ENCODE data around the gene RNU11.
"Not testable (repeated sequence)": the region's sequence is repeated elsewhere in the genome, so short reads cannot be mapped to it uniquely, and the experiment has no call there.

RNU11 gene

DNA sequence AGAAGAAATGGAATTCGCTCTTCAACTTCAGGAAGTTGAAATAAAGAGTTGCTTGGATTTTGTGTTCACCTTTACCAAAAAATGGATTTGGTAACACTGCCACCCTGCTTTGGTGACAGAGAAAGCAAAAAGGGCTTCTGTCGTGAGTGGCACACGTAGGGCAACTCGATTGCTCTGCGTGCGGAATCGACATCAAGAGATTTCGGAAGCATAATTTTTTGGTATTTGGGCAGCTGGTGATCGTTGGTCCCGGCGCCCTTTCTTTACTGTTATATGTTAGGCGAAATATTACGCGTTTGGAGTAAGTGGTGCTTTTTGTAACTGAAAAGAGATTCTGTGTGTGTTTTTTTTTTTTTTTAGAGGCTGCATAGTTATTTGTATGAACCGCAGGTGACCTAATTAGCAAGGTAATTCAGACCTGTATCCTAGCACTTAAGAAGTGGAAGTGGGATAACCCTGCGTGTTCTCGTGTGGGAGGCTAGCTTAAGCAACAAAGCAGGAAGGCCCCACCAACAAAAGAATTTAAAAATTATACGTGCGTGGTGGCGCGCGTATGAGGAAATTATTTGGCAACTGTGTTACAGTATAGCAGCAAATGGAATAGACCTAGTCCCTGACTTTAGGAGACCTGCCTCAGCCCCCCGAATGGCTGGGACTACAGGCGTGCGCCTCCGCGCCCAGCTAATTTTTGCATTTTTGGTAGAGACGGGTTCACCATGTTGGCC lies at the start of gene RNU11:
Gene RNU11 (plus strand): TSS at position 127 of the 725 bp plus-strand sequence.
- DNase-seq, result peak; percentile 82

DNA sequence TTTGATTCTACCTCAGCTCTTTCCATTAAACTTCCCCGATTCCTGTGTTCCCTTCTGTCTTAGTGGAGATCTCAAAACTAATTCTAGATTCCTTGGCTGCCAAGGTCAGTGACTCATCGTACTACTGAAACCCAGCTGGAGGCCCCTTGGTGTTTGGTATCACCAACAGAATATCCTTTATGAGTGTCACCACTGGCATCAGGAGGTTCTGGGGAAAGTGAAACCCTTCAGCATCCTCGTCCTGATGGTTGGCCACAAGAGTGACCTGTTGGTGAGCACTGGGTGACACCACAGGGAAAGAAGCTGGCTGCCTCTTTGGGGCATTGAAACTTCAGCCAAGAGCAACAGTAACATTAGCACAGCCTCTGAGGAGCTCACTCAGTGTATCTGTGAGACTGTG lies 46.7 kb upstream of the RNU11 start:
- no peak for DNase-seq

DNA sequence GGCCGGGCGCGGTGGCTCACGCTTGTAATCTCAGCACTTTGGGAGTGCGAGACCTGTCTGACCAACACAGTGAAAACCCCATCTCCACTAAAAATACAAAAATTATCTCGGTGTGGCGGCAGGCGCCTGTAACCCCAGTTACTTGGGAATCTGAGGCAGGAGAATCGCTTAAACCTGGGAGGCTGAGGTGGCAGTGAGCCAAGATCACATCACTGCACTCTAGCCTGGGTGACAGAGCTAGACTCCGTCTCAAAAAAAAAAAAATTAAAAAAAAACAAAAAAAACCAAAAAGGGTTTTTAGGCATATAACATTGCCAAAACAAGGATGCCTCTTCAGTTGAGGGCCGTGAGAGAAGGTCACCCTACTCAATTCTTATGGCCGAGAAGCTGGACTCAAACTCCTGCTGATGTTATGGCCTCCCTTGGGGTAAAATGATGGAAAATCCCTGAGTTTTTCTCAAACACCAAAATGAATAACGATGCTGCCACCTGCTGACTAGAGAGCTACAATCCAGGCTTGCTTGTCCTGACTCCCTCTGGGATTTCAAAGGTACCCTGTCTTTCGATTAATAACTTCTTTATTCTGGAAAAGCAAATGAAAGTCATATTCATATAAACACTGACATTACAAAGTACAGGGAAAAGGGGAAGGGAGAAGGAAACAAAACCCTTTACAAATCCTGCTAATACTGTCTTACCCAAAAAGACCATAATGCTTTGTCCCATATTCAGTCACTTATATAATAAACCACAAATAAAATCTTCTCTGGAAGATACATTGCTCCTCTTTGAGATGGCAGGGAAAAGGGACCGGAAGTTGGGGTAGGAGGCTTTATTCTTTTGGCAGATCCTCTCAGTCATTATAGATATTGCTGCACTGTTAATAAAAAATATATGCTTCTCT lies 45.6 kb upstream of the RNU11 start:
- DNase-seq, result peak; percentile 34

DNA sequence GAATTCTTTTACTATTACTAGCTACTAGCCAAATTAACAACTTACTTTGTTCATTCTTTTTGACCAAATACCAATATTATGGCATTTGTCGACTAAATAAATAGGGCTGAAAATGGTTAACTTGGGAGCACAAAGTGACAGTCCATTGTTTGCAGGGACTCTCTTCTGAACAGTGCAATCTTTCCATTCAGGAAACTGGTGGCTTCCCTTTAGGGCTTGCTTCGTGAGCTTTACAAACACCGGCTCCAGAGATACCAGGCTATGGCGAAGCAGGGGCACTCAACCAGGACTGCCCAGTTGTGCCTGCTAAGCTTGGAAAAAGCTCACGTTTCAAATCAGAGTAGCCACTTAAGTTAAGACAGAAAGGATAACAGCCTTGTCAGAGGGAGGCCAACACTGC lies 44.0 kb upstream of the RNU11 start:
- DNase-seq, result no peak

DNA sequence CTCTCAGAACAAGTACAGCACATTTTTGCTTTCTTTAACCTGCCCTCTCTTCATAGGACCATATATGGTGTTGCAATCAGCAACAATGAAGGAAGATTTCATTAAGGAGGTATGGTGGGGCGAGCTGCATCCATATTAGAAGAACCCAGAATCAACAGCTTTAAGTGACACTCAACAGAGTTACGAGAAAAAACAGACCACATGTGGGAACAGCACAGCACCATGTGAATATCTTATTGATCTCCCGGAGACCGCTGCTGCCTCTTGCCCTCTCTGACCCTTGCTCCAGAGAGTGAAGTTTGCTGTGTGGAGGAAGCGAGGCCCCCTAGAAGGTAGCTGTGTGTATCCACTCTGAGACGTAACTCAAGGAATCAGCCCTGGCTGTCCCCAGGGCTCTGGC lies 43.4 kb upstream of the RNU11 start:
- DNase-seq, result no peak

DNA sequence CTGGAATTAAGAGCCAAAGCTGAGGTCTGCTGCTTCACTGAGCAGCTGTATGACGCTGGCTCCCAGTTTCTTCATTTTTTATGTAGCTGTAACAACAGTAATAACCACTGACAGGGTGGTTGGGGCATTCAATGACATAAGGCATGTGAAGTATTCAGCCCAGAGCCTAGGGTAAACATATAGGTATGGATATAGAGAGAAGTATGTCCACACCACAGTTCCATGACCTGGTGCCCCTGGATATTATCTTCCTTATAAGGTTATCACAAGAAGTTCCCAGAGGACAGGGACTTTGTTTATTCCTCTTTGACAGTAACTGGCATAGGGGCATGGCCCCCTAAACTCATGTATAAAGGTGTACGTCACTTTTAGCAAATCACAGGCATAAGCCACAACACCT lies 41.6 kb upstream of the RNU11 start:
- no peak for DNase-seq

DNA sequence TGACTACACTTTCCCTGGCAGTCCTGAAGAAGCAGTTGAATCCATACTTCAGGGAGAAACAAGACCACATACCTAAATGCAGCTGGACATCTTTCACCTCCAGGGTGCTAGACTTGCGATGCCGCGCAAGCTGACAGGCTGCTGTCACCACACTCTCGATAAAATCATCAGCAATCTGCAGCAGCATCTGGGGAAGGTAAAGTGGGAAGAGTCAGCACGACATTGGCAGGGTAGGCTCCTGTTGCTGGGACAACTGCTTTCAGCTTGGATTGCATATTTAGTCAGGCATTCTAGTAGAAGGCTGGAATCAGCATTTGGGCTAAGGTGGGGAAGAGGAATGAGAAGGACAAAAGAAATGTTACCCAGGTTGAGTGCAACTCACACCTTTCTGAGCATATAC lies 35.2 kb upstream of the RNU11 start:
- no peak for DNase-seq

DNA sequence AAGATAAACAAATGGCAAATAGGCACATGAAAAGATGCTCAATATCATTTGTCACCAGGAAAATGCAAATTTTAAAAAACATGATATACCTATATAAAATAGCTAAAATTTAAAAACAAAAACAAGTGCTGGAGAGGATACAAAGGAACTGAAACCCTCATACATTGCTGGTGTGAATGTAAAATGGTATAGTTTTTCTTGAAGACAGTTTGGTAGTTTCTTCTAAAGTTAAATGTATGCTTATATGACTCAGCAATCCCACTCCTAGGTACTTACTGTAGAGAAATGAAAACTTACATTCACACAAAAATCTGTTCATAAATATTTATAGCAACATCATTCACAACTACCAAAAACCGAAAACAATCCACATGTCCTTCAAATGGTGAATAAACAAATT lies 16.7 kb upstream of the RNU11 start:
- DNase-seq, result no peak

DNA sequence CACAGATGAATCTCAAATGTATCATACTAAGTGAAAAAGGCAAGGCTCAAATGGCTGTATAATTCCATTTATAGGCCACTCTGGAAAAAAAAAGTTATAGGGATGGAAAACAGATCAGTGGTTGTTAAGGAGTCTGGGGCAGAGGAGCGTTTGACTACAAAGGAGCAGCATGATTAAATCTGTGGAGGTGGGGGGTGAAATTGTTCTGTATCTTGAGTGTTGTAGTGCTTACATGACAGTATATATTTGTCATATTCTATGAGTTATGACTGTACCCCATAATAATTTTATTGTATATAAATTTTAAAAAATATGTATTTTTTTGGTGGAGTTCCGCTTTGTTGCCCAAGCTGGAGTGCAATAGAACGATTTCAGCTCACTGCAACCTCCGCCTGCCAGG lies 15.8 kb upstream of the RNU11 start:
- DNase-seq, result no peak

DNA sequence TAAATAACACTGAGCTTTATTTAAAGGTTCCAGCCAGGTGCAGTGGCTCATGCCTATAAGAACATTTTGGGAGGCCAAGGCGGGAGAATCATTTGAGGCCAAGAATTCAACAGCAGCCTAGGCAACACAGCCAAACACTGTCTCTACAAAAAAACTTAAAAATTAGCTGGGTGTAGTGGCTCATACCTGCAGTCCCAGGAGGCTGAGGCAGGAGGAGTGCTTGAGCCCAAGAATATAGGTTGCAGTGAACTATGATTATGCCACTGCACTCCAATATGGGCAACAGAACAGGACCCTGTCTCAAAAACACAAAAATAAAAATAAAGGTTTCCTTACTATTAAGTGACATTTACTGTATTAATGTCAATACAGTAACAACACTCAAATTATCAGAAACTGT lies 7.6 kb upstream of the RNU11 start:
- no peak for DNase-seq

DNA sequence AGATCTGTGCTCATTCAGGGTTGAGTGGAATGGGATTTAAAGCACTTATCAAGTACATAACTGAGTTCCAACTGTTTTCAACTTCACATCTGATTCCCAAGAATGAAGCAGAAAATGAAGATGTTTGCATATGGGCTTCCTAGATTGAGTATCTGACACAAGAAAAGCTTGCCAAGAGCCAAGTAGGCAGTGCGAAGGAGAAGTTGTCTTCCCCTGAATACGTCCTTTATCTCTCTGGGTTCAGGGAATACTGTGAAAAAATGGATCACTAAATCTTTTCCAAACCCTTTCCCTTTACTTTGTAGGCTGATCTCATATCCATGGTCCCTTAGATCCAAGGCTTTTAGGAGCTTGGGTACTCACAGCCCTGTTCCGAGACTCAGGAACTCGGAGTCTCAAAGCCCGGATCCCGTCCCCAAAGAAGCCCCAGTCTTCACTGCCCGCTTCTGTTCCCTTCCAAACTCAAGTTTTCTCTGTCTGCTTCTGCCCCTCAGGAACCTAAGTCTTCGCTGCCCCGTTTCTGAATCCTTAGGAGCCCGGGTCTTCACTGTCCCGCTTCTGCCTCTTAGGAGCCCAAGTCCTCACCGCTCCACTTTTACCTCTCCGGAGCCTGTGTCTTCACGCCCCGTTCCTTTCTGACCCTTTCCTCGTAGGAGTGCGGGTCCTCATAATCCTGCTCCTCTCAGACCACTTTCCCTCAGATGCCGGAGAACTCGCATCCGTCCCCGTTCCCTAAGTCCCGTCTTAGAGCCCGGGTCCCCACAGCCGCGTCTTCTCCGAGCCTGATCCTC lies 6.1 kb upstream of the RNU11 start:
- DNase-seq, result no peak

DNA sequence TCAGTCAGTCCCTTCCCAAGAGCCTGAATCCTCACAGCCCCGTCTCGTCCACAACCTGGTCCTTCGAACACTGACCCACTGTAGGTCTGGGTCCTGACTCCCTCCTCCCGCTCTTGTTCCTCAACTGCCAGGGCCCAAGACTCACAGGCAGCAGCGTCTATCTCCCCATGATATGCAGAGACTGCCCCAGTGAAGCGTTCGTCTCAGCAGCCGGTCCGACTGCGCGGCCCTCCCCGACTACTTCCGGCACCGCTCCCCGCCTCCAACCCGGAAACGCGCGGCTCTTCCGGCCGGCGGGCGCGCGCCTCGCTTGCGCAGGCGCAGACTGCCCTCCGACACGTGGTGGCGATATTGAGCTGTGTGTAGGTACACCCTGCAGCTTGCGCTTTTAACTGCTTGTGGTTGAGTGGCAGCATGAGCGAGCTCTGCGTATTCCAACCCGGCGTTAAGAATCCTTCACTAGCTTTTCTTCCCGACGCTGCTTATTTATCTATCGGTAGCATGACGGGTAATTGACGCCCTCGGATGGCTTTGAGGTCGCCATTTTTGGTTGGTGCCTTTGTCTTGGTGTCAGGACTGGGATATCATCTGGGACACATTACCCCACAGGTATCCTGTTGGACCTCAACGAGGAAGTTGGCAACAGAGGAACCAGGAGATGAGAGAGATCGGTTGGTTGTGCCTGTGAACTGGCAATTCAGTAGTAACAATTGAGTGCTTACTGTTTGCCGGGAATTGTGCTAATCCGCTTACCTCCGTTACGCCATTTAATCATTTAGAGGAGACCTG lies 5.4 kb upstream of the RNU11 start, which contains the start of gene TAF12:
Gene TAF12 (minus strand): TSS at position 221 of the 789 bp plus-strand sequence. CDS start 20,986 bp downstream, outside the sequence.
- DNase-seq, result peak; percentile 69

DNA sequence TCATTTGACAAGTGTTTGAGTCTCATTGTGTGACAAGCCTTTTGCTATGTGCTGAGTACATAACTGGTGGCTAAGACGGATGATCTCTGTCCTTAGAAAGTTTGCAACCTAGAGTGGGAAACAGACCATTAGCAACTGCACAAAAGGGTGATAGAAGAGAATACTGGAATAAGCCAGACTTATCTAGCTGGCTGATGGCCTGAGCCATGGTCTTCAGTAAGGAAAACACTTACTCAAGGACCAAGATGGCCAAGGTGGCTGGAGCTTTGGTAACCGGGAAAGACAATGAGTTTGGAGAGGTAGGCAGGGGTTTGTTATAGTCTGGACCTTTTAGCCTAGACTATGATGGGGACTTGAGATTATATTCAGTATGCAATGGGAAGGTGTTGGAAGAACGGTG lies 3.9 kb upstream of the RNU11 start:
- no peak for DNase-seq

DNA sequence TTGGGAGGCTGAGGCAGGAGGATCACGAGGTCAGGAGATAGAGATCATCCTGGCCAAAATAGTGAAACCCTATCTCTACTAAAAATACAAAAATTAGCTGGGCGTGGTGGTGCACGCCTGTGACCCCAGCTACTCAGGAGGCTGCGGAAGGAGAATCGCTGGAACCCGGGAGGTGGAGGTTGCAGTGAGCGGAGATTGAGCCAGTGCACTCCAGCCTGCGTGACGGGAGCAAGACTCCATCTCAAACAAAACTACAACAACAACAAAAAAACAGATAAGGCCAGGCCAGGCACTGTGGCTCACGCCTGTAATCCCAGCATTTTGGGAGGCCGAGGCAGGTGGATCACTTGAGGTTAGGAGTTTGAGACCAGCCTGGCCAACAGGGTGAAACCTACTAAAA lies 3.0 kb upstream of the RNU11 start:
- not testable (repeated sequence) for DNase-seq

DNA sequence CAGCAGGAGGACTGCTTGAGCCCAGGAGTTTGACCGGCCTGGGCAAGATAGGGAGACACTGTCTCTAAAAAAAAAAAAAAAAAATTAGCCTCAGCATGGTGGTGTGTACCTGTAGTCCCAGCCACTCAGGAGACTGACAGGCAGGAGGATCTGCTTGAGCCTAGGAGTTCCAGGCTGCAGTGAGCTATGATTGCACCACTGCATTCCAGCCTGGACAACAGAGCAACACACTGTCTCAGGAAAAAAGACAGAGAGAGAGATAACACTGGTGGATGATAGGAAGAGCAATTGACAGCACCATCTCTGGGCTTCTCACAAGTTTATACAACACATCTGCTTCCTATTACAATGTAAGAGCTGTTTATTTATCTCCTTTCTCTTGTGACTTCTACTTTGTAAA lies 2.4 kb upstream of the RNU11 start:
- DNase-seq, result no peak

DNA sequence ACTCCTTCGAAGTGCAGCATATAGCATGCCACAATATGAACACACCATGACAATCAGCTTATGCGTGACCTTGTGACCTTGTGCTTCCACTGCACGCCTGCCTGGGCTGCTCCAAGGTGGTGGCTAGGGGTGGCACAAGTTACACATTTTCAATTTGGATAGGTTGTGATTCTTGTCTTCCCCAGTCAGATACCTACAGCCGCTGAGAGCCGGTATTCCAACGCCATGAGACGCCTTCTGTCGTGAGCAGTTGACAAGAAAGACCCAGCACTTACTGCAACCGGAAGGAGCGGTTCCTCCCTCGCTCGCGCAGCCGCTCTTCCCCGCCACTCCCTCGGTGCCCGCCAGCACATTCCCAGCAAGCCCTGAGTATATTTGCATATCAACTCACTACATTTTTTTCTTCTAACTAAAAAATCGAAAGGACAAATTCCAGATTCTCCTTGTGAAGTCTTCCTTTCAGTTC lies 359 bp upstream of the RNU11 start:
- DNase-seq, result peak; percentile 82

DNA sequence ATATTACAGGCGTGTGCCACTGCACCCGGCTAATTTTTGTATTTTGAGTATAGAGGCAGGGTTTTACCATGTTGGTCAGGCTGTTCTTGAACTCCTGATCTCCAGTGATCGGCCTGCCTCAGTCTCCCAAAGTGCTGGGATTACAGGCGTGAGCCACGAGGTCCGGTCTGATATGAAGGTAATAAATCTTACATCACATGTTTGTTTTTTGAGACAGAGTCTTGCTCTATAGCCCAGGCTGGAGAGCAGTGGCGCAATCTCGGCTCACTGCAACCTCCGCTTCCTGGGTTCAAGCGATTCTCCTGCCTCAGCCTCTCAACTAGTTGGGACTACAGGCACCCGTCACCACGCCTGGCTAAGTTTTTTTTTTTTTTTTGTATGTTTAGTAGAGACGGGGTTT lies 4.7 kb downstream of the RNU11 start:
- DNase-seq, result not testable (repeated sequence)

DNA sequence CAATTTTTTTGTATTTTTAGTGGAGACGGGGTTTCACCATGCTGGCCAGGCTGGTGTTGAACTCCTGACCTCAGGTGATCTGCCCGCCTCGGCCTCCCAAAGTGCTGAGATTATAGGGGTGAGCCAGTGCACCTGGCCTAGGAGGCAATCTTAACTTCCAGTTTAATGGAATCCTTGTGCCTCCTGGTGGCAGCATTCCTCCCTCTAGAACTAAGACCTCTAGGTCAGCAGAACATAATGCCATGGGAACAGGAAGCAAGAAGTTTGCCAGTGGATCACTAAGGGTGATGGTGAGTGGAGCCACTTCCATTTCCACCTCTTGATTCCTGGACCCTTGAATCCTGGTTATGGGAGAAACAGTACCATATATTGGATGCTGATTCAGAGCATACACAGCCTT lies 5.5 kb downstream of the RNU11 start:
- not testable (repeated sequence) for DNase-seq

DNA sequence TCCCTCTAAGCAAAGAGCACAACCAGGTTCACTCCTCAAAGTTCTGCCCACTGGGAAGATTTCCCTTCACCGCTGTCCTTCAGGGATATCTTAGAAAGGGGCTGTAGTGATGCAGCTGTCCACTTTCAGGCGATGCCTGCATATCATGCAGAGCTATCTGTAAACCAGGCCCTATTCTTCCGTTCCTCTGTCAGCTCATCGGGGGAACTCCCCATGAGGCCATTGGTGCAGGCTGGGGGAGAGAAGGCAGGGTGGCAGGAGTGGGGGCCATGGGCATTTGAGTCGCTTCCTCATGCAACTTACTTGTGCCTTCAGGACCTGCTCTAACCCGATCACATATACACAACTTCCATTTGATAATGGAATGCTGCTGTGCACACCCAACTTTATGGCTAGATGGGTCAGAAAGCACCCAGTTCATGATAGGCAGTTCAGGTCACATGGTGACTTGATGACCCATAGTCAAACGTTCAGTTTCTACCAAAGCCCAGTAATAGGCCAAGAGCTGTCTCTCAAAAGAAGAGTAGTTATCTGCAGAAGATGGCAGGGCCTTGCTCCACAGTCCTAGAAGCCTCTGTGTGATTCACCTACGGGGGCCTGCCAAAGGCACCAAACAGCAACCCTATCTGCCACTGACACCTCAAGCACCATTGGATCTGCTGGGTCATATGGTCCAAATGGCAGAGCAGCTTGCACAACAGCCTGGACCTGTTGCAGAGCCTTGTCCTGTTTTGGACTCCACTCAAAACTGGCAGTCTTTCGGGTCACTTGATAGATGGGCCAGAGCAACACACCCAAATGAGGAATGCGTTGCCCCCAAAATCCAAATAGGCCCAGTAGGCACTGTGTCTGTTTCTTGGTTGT lies 7.3 kb downstream of the RNU11 start:
- DNase-seq, result not testable (repeated sequence)

DNA sequence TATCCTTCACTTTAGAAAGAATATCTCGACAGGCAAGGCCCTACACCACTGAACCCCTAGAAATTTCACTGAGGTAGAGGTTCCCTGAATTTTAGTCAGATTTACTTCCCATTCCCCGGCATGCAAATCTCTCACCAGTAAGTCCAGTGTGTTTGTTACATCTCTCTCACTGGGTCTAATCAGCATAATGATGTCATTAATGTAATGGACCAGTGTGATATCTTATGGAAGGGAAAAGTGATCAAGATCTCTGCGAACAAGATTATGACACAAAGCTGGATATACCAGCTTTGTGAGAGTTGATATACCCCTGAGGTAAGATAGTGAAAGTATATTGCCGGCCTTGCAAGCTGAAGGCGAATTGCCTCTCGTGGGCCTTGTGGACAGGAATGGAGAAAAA lies 7.9 kb downstream of the RNU11 start:
- DNase-seq, result no peak

DNA sequence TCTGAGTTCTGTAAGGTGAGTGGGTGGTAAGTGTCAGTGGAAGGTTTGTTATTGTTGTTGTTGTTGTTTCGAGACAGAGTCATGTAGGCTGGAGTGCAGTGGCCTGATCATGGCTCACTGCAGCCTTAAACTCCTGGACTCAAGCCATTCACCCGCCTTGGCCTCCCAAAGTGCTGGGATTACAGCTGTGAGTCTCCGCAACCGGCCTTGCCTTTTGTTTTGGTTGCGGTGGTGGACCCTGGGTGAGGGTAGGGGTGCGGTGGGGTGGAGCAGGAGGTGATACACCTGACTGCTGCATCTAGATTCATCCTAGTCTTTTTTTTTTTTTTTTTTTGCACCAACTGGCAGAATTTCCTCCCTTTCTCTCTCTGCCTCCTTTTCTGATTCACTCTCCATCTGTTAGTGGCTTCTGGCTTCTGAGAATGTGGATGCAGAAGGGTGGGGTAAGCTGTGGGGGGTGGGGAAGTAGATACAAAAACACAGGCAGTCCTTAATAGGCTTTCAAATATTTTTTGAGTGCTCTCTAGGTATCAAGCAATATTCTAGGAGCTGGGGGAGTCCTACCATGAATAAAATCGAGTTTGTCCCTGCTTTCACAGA lies 15.6 kb downstream of the RNU11 start:
- DNase-seq, result no peak
